Endothelial cell of umbilical vein (primary cell): ENCODE data around the gene OSBPL5.

Experiments
- FOS ChIP-seq: IDR thresholded peaks from 2 replicates; pipeline ENCODE4 v1.6.1; 2011; ENCODE audit warnings: mild to moderate bottlenecking, low read length, moderate library complexity, borderline replicate concordance; ENCODE audit not compliant: insufficient read depth
- POLR2A ChIP-seq: IDR thresholded peaks from 2 replicates; pipeline ENCODE4 v1.6.1; 2012; ENCODE audit warnings: low read depth, mild to moderate bottlenecking, control low read depth, low read length
- POLR2AphosphoS5 ChIP-seq: IDR thresholded peaks from 2 replicates; pipeline ENCODE4 v1.6.1; 2012; ENCODE audit warnings: low read depth, mild to moderate bottlenecking, control low read depth, low read length, moderate library complexity; ENCODE audit not compliant: insufficient read depth
- TF ChIP-seq, protein P1 (sequence below), 2 donors: IDR thresholded peaks; 1 replicate in 1 of 2; 2 replicates in 1 of 2; pipeline ENCODE4 v1.5.1; 2011; ENCODE audit warnings: low read length in 2 of 2, mild to moderate bottlenecking in 2 of 2, moderate library complexity in 2 of 2, control low read depth in 1 of 2, inconsistent platforms in 1 of 2, low read depth in 1 of 2; ENCODE audit not compliant: insufficient read depth in 1 of 2; ENCODE audit errors: extremely low read depth in 1 of 2

DNA sequence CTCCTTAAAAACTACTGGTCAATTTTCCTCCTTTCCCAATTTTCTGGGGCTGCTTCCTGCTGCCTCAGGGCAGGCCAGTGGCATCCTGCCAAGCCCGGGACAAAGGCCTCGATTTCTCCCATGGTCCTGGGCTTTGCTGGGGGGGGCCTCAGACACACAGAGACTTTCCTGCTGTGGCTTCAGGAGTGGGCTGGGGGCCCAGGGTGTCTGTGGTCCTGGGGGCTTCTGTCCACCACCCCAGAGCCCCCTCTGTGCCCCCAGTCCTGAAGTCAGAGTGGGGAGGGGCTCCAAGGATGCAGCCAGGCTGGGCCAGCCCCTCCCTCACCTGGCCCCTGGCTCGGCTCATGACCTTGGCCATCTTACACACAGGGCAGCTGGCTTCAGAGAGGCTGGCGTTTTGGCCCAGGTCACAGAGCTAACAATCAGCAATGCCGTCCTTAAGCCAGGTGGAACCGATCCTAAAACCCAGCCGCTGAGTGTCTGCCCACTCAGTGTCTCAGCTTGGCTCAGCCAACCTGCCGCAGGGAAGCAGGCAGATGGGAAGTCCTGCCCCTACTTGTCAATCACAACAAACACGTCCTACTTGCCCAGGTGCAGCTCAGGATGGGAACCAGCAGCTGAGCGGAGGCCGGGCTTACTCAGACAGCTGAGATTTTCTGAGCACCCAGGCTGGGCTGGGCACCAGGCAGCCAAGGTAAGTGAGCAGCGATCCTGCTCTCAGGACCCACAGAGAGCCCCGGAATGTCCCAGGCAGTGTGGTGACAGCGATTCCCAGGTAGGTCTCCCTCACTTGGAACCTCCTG, 34.6 kb downstream of the OSBPL5 start:
- TF ChIP-seq POLR2A (no peak), POLR2AphosphoS5 (no peak), FOS (no peak)
- TF ChIP-seq, protein P1, sequence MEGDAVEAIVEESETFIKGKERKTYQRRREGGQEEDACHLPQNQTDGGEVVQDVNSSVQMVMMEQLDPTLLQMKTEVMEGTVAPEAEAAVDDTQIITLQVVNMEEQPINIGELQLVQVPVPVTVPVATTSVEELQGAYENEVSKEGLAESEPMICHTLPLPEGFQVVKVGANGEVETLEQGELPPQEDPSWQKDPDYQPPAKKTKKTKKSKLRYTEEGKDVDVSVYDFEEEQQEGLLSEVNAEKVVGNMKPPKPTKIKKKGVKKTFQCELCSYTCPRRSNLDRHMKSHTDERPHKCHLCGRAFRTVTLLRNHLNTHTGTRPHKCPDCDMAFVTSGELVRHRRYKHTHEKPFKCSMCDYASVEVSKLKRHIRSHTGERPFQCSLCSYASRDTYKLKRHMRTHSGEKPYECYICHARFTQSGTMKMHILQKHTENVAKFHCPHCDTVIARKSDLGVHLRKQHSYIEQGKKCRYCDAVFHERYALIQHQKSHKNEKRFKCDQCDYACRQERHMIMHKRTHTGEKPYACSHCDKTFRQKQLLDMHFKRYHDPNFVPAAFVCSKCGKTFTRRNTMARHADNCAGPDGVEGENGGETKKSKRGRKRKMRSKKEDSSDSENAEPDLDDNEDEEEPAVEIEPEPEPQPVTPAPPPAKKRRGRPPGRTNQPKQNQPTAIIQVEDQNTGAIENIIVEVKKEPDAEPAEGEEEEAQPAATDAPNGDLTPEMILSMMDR (IDR thresholded peaks at IDR 0.05; ENCODE audit: extremely low read depth in 1 of 2, insufficient read depth in 1 of 2, low read depth in 1 of 2, low read length in 2 of 2), result no peak
